Activated T-cell treated with anti-CD3 and anti-CD28 coated beads for 4 hours (primary cell): ENCODE results near the gene CBFA2T3.
"Not testable (repeated sequence)": the region's sequence is repeated elsewhere in the genome, so short reads cannot be mapped to it uniquely, and the experiment has no call there.

Experiments used
- DNase-seq: peaks from one replicate; pipeline ENCODE4 v3.0.0-alpha.2; 2020

Gene CBFA2T3

DNA sequence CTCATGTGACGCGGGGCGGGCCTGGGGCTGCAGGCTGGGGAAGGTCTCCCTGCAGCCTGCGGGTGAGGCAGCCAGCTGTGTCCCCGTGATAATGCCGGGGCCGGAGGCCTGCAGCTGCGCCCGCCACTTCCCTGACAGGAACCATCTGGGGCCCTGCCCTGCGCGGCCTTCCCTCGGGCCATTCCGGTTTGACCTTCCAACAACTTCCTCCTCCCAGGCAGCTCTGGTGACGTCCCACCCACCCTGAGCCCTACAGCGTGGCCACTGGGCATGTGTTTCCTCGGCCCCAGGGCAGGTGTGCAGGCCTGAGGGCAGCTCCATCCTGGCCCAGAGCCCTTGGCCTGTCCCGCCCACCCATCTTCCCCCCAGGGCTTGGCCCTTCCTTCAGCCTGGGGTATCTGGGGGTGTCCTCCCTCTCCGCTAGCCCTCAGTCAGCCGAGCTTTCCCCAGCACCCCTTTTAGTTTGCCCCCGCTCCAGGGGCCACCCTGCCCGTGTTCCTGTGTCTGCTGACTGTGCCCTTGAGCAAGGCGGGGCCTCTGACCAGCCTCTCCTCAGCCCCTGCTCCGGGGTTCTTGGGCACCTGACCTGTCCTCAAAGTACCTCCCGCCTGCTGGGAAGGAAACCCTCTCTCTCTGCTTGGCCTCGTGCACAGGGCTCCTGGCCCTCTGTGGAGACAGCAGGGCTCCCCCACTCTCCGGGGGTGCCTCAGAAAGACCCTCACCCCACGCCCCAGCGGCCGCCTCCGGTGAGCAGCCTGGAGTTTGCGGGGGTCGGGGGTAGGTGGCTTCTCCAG, at the start of gene CBFA2T3:
CBFA2T3 (minus strand) TSS at position 190 of the 794 bp plus-strand sequence. CDS start 400 bp downstream, outside the sequence.
- DNase-seq: no peak

DNA sequence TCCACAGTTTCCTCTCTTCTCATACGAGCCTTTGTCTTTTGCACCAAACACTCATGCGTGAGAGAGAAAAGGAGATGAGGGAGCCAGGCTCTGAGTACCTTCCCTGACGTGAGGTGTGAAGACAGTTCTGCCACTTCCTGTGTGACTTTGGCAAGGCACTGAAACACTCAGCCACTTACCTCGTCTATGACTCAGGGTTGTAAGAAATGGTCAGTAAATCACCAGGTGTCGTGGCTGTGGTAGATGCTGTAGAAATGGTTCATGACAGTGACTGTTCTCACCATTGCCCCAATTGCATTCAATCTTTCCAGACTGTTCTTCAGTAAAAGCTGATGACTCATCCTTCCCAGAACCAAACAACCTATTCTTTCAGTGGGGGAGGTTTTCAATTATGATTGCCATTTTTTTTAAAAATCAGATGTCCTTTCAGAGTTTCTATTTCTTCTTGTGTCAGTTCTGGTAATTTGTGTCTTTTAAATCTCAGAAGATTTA, 49.2 kb upstream of the CBFA2T3 start:
- DNase-seq: peak; percentile 21

DNA sequence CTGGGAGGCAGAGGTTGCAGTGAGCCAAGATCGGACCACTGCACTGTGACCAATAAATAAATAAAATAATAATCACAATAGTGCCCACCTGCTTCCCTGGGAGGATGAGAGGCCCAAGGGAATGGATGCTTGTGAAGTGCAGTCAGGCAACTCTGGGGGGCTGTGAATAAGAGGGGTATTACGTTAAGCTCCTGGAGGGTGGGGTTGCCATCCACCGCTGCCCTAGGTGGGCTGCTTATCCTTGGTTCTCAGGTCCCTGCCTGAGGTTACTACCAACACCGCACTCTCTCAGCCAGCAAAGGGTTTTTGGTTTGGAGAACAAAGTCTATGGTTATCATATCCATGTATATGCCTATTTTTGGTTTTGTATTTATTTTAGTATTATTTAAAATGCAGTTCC, 48.6 kb upstream of the CBFA2T3 start:
- DNase-seq: no peak

DNA sequence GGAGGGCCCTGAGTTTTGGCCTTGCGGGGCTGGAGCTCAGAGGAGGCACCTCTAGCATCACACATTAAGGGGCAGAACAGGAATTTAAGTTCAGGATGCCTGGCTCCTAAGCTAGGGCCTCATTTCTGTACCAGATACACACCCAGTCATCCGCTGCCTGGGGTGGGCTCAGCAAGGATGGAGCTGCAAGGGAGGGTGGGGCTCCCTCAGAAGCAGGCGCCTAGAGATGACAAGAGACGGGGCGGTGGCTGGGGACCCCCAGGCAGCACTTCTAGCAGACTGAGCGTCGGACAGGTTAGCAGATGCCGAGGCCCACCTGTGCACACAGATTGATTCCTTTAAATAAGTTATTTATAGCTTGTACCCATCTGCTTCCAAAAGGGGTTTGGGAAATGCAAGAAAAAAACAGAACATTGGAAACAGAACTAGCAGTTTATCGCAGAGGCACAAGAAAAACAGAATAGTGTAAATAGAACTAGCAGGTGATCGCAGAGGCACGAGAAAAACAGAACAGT, 47.6 kb upstream of the CBFA2T3 start:
- no peak for DNase-seq

DNA sequence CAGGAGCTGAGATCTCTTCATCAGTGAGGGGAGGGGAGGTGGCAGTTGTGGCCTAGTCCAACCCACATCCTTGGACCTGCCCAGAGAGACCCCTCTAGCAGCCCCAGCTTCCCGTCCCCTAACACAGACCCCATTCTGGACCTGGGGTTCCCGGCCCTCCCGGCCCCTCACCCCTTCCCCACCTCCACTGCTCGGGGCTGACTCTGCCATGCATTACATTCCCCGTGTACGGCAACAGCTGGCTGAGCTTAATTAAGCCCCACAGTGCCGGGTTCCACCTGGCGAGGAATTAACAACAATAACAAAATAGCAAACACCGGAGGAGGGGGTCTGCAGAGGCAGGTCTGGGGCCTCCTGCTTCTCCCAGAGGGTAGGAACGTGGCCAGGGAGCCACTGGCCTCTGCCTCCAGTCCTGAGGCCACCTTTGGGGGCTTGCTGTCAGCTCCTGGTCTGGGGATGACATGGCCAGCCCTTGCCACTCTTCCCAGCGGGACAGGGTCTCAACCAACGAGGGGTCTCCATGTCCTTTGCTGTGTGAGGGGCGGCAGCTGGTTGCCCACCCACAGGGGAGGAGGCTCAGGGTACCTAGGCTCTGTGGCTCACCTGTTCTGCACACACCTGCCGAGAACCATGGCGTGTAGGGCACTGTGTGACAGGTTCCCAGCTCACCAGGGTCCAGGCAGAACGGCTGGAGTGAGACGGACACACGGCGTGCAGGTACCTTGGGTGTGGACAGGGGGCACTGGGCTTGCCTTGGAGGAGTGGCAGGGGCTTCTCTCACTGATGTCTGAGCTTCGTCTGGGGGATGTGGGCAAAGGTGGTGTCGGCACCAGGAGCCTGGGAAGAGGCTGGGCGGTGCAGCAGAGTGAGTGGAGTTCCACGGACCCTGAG, 46.9 kb upstream of the CBFA2T3 start:
- no peak for DNase-seq

DNA sequence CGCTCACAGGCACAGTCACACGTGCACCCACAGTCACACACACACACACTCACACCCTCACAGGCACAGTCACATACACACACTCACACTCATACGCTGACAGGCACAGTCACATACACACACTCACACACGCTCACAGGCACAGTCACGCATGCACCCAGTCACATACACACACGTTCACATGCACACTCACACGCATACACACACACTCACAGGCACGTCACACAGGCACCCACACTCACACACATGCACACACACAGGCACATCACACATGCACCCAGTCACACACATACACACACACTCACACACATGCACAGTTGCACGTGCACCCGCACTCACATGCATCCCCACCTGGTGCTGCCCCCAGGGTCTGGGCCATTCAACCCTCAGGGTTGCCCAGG, 46.1 kb upstream of the CBFA2T3 start:
- DNase-seq: no peak

DNA sequence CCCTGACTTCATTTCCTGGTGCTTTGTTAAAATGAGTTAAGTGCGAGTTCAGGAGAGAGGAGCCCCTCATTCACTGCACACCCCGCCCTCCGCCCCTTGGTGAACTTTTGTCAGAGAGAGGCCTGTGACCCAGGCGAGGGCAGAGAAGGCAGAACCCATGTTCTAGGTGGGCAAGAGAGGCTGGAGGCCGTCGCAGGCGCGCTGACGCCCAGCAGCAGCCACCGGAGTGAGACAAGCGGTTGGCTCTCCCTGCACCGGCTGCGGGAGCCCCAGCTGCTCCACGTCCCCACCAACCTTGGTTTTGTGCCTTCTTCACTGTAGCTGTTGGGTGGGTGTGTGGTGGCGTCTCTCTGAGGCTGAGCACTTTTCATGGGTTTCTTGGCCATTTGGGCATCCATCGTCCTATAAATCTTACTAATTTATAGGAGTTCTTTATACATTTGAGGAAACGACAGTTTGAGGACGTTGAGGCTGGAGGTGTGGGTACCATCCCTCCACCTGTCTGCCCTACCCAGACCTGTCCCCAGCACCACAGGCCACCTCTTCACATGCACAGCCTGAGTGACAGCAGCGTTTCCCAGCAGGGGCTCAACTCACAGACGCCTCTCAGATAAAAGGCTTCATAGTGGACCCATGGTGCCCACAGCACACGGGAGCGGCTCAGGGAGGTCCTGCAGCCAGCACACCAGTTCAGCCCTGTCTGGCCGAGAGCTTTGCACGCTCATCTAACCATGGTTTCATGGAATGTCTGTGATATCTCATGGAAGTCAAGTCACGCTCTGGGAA, 45.2 kb upstream of the CBFA2T3 start:
- DNase-seq: no peak

DNA sequence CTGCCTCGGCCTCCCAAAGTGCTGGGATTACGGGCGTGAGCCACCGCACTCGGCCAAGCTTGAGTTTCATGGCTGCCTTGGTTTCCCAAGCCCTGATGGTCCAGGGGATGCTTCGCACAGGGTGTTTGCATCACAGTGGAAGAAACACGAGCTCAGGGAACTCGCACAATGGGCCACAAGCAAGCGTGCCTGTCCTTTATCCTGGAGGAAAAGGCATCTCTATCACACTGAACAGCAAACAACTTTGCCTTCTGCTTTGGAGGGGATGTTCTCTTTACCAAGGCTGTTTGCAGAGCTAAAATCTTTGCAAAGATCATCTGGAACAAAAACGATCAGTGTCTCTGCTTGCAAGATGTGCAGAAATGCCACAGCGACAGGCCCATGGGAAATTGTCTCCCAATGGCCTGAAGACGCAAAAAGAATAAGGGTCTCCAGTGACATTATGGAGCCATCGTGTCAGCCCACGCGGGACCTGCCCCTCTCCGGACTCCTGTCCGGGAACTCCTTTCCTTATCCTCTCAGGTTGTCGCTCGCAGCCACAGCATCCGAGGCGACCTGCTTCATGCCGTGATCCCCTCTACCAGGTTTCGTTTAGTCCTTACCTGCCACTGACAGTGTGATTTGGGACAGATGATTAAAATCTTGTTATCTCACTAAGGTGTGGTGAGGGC, 44.1 kb upstream of the CBFA2T3 start:
- DNase-seq: no peak

DNA sequence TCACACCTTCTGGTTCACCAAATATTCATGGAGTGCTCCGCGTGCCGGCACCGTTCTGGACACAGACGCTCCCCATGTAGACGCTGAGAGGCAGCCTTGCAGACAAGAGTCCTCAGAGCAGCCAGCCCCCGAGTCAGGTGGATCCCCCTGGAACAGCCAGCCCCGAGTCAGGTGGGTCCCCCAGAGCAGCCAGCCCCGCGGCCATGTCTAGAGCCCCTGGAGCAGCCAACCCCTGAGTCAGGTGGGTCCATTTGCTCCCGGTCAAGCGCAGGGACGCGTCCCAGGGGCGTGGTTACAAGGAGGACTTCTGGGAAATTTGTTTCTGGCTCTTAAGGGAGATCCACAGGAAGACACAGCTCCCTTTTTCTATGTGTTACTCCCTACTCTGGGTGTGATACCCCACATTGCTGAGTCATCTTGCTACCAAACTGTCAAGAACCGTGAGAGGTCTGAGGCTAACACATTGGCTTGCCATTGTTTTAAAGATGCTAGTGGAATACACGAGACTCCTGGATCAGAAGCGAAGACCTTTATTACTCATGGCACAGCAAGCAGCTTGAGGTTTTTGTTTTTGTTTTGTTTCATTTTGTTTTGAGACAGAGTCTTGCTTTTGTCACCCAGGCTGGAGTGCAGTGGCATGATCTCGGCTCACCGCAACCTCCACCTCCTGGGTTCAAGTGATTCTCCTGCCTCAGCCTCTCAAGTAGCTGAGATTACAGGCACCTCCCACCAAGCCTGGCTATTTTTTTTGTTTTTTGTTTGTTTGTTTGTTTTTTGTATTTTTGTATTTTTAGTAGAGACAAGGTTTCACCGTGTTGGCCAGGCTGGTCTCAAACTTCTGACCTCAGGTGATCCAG, 43.3 kb upstream of the CBFA2T3 start:
- no peak for DNase-seq

DNA sequence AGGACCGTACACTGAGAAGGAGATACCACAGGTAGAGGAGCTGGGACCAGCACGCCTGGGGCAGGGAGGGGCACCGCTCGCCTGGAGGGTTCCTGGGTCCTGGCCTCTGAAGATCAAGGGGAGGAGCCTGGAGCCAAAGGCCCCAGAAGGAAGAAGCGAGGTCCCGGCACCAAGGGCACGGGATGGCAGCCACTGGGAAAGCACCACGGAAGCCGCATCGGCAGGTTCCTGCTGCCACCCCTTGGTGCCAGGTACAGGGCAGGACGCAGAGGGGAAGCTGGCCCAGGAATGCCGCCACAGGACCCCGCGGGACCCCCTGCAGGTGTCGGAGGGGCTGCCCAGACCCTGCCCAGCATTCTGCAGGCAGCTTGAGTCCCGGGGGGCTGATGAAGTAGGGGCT, 42.5 kb upstream of the CBFA2T3 start:
- no peak for DNase-seq

DNA sequence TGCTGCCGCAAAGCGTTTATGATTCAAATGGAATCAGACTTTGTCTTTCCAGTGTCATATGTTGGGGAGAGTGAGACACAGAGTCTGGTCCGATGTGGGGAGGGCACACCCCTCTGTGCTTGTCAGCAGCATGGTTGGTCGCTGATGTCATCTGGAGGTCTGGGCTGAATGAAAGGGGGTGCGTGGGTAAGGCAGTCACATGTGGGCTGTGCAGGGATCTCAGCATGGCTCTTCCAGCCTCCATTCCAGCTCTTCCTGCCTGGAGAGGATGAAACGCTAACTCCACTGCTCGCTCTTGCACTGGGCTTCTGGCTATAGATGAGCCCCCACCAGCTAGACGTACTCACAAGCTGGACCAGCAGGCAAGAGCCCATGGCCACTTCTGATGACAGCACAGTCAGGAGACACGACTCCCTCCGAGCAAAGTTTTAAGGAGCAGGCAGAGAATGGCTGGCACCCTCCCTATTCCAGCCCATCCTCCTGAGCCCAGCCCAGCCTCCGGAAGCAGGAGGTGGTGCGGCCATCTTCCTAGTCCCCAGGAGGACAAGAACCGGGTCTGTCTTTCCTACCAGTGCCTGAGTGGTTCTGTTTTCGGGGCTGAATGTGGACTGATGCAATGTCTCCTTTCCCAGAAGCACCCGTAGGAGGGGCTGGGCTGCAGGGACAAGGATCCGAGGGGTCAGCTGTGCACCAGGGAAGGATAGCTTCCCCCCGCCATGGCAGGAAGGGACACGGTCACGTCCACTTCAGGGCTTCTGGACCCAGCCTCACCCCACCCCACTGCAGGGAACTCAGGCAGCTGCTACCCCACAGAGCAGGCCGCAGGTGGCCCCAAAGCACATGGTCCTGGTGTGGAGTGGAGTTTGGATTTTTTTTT, 41.5 kb upstream of the CBFA2T3 start:
- no peak for DNase-seq

DNA sequence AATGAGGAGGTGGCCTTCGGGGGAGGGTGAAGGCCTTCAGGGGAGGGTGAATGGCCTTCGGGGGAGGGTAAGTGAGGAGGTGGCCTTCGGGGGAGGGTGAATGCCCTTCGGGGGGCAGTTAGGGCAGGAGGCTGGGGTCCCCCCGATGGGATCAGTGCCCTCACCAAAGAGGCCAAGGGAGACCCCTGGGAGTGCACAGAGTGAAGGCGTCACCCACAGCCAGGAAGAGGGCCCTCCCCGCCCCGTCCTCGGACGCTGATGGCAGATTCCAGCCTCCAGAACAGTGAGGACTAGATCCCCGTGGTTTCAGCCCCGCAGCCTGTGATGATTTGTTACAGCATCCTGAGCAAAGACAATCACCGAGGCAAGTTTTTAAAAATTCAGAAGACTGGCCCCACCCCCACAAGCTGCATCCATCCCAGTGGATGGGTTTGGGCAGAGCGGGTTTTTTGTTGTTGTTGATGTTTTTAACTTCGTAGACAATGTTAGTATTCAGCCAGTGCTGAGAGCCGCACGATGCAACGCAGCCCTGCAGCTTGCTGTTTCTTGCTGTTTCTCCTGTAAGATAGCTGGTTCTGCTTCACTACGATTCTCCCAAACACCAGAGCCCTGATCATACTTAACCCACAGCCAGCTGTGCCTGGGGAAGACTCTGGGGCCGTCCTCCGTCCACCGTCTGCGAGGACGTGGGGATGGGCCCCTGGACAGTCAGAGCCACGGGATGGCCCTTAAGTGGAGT, 40.7 kb upstream of the CBFA2T3 start:
- DNase-seq: no peak

DNA sequence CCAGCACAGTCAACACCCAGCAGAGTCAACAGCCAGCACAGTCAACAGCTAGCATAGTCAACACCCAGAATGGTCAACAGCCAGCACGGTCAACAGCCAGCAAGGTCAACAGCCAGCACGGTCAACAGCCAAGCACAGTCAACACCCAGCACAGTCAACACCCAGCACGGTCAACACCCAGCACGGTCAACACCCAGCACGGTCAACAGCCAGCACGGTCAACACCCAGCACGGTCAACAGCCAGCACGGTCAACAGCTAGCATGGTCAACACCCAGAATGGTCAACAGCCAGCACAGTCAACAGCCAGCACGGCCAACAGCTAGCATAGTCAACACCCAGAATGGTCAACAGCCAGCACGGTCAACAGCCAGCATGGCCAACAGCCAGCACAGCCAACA, 39.6 kb upstream of the CBFA2T3 start:
- not testable (repeated sequence) for DNase-seq

DNA sequence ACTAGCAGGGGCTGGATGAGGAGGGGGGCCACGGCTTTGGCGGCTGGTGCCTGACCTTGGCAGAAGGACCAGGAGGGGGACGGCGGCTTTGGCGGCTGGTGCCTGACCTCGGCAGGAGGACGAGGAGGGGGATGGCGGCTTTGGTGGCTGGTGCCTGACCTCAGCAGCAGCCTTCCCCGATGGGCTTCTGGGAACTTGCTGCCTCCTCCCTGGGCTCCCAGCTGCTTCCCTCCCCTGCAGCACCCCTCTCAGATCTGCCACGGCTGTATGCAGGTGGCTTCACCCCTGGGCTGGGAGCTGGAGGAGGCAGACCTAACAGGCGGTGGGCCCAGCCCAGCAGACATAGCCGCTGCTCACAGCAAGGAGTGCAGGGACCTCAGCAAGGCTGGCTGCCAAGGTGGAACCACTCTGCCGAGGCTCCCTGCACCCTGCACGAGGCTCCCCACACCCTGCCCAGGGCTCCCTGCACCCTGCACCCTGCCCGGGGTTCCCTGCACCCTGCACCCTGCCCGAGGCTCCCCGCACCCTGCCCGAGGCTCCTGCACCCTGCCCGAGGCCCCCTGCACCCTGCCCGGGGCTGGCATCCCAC, 38.4 kb upstream of the CBFA2T3 start:
- no peak for DNase-seq

DNA sequence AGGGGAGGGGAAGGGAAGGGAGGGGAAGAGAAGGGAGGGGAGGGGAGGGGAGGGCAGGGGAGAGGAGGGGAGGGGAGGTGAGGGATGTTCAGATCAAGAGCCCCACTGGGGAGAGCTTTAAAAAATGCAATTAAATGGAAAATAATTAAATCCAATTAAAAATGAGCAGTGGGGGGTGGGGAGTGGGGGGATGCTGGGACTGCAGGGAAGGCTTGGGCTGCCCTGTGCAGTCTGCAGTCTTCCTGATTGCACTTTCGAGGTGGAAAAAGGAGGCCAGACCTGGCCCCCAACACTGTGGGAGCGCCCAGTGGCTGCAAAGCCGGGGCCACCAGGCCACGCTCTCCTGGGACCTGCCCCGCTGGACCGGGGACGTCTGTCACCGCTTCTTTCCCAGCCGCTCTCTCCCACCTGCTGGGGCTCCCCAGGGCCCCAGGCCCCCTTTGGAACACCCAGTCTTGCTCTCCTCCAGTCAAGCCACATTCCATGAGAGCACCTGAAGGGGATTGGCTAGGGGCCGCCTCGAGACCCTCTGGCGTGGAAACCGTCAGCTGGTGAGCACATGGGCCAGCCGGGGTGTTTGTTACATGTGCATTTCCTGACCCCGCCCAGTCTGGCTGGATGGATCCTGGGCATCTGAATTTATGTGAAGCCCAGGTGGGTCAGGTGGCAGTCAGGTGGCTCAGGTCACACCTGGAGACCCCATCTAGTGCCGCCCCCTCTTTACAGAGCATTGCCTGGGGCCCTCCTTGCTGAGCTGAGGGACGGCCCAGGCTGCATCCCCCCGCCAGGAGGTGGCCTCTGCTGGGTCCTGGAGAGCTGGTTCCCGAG, 37.6 kb upstream of the CBFA2T3 start:
- DNase-seq: no peak

DNA sequence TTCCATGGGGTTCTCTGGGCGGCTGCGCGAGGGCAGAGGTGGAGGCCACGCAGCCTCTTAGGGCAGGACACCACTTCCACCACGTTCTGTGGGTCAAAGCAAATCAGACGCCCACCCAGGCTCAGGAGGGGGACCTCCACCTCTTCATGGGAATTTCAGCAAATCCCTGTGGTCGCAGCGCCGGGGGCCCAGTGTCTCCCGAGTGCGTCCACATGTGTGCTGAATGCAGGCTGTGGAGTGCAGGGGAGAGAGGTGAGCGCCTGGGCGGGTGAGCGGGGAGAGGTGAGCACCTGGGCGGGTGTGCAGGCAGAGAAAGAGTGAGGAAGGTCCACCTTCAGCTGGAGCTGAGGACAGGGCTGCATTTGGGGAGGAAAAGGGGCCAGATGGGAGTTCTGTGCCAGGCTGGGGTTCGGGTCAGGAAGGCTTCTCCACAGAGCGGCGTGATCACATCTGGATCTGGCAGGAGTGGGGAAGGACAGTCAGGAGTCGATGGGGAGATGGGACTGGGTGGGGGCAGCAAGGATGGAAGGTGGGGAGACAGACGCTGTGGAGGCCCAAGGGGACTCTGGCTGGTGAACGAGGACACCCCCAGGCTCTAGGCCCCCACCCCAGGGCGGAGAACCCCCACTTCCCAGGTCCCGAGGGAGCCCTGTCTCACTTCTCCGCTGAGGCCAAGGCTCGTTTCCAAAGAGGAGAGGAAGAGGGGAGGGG, 36.8 kb upstream of the CBFA2T3 start:
- DNase-seq: no peak

DNA sequence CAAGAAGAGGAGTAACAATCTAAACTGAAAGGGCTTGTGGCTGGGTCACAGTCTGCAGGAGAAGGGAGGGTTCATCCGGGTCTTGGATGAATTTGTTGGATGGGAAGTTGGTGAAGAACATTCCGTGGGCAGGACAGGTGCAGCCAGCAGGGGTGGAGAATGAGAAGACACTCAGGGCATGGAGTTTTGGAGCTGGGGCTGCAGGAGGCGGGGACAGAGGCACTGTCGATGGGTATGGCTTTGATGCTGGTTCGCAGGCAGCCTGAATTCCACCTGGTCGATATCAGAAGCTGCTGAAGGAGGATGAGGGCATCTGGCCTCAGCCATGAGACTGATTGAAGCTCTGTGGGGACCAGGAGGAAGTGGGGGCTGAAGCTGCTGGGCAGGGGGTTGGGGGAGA, 36.1 kb upstream of the CBFA2T3 start:
- DNase-seq: no peak

DNA sequence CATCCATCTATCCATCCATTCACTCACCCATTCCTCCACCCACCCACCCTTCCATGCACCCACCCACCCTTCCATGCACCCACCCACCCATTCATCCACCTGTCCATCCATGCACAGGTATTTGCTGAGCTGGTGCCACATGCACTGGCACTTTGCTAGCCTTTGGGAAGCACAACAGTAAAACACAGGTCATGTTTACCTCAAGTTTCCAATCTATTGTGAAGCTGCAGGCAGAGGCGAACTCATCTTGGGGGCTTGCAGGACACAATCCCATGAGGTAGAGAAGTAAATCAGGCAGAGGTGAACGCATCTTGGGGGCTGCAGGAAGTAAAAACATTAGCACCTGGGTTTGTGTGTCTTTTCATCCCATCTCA, 35.6 kb upstream of the CBFA2T3 start:
- DNase-seq: no peak
